Liver (tissue), 9 donors: ENCODE data around the gene KNDC1. TPM values are rescaled to one million over a fixed set of nuclear protein-coding genes. Genes with fewer than 3 reads are reported as not detected.
"Not testable (repeated sequence)": the region's sequence is repeated elsewhere in the genome, so short reads cannot be mapped to it uniquely, and the experiment has no call there.

Source experiments
- DNase-seq: peaks from one replicate; pipeline ENCODE4 v3.0.0-alpha.2; 2017; ENCODE audit warnings: low spot score
- H3K27ac ChIP-seq, 2 donors: one replicate each; pipeline ENCODE4 v1.7.0; 2013; ENCODE audit warnings: inconsistent platforms in 2 of 2, low read length in 2 of 2, control low read depth in 1 of 2, low read depth in 1 of 2, mild to moderate bottlenecking in 1 of 2
- H3K27me3 ChIP-seq, 4 donors: one replicate each; pipeline versions ENCODE4 v1.6.1 to v1.7.0; 2013; ENCODE audit warnings: low read length in 3 of 4, inconsistent platforms in 1 of 4, mild to moderate bottlenecking in 1 of 4, moderate library complexity in 1 of 4; ENCODE audit not compliant: control insufficient read depth in 4 of 4, insufficient read depth in 4 of 4
- H3K36me3 ChIP-seq, 4 donors: one replicate each; pipeline versions ENCODE4 v1.6.1 to v1.7.0; 2013; ENCODE audit warnings: low read length in 3 of 4, mild to moderate bottlenecking in 3 of 4, low read depth in 1 of 4, moderate library complexity in 1 of 4; ENCODE audit not compliant: control insufficient read depth in 4 of 4, insufficient read depth in 3 of 4
- H3K4me1 ChIP-seq, 4 donors: one replicate each; pipeline versions ENCODE4 v1.6.1 to v1.7.0; 2013; ENCODE audit warnings: low read length in 3 of 4, mild to moderate bottlenecking in 3 of 4, moderate library complexity in 1 of 4; ENCODE audit not compliant: control insufficient read depth in 4 of 4, insufficient read depth in 4 of 4
- H3K4me3 ChIP-seq, 3 donors: one replicate each; pipeline versions ENCODE4 v1.6.1 to v1.7.0; 2013; ENCODE audit warnings: low read length in 3 of 3, control low read depth in 1 of 3, low read depth in 1 of 3, mild to moderate bottlenecking in 1 of 3
- H3K9ac ChIP-seq, 2 donors: one replicate each; pipeline ENCODE4 v1.7.0; 2013; ENCODE audit warnings: low read length in 2 of 2, mild to moderate bottlenecking in 2 of 2, moderate library complexity in 2 of 2, control low read depth in 1 of 2, low read depth in 1 of 2
- H3K9me3 ChIP-seq, 4 donors: one replicate each; pipeline versions ENCODE4 v1.6.1 to v1.7.0; 2013; ENCODE audit warnings: low read length in 3 of 4; ENCODE audit not compliant: control insufficient read depth in 4 of 4
- EGR1 ChIP-seq, 2 donors: IDR thresholded peaks; 2 replicates each; pipeline ENCODE4 v1.6.1; 2016 to 2018; ENCODE audit warnings: antibody characterized with exemption in 2 of 2, low read depth in 2 of 2
- FOXA1 ChIP-seq: IDR thresholded peaks from 2 replicates; pipeline ENCODE4 v1.6.1; 2016; ENCODE audit warnings: antibody characterized with exemption
- FOXA2 ChIP-seq: IDR thresholded peaks from 2 replicates; pipeline ENCODE4 v1.6.1; 2016; ENCODE audit warnings: antibody characterized with exemption
- GABPA ChIP-seq, 2 donors: IDR thresholded peaks in 1 of 2; conservative IDR thresholded peaks in 1 of 2; 2 replicates each; pipeline ENCODE4 v1.6.1; 2016; ENCODE audit warnings: antibody characterized with exemption in 2 of 2, mild to moderate bottlenecking in 1 of 2, moderate library complexity in 1 of 2
- HNF4A ChIP-seq, 2 donors: conservative IDR thresholded peaks; 2 replicates each; pipeline ENCODE4 v1.6.1; 2016; ENCODE audit warnings: antibody characterized with exemption in 2 of 2, mild to moderate bottlenecking in 2 of 2
- HNF4G ChIP-seq: IDR thresholded peaks from 2 replicates; pipeline ENCODE4 v1.6.1; 2016; ENCODE audit warnings: antibody characterized with exemption
- JUND ChIP-seq, 2 donors: IDR thresholded peaks; 2 replicates each; pipeline ENCODE4 v1.6.1; 2016; ENCODE audit warnings: antibody characterized with exemption in 2 of 2
- NR2F2 ChIP-seq: IDR thresholded peaks from 2 replicates; pipeline ENCODE4 v1.6.1; 2016; ENCODE audit warnings: antibody characterized with exemption
- RAD21 ChIP-seq, 2 donors: IDR thresholded peaks; 2 replicates each; pipeline ENCODE4 v1.6.1; 2016; ENCODE audit warnings: antibody characterized with exemption in 2 of 2, mild to moderate bottlenecking in 2 of 2
- RXRA ChIP-seq, 2 donors: IDR thresholded peaks; 2 replicates each; pipeline ENCODE4 v1.6.1; 2017 to 2018; ENCODE audit warnings: antibody characterized with exemption in 2 of 2, mild to moderate bottlenecking in 1 of 2
- SP1 ChIP-seq: IDR thresholded peaks from 2 replicates; pipeline ENCODE4 v1.6.1; 2018; ENCODE audit warnings: antibody characterized with exemption, mild to moderate bottlenecking
- TAF1 ChIP-seq: conservative IDR thresholded peaks from 2 replicates; pipeline ENCODE4 v1.6.1; 2016; ENCODE audit warnings: antibody characterized with exemption, mild to moderate bottlenecking
- YY1 ChIP-seq: IDR thresholded peaks from 2 replicates; pipeline ENCODE4 v1.6.1; 2016; ENCODE audit warnings: antibody characterized with exemption, mild to moderate bottlenecking
- WGBS: extraction: QIAGEN DNeasy Blood & Tissue Kit; methylation state at CpG from one replicate; pipeline ENCODE4 v1.1.7; 2013; 5-methylcytosine and 5-hydroxymethylcytosine counted together
- polyA plus RNA-seq, 2 donors: library from polyadenylated mRNA; stranded (reverse) in 1 of 2; unstranded in 1 of 2; fragments of 200-250 nt in 1 of 2; fragments of >200 nt in 1 of 2; fragmentation: Nextera tagmentation in 1 of 2; extraction: Ambion mirVana in 1 of 2; gene quantifications; one replicate each; pipeline versions ENCODE4 v1.2.1 to v1.2.3, GENCODE V29; 2013 to 2015
- total RNA-seq, 2 donors: library from RNA; depleted of rRNA; stranded (reverse); fragments of >200 nt; gene quantifications; one replicate each; pipeline ENCODE4 v1.2.3, GENCODE V29; 2014
- TF ChIP-seq, protein P1 (sequence below): IDR thresholded peaks from 2 replicates; pipeline ENCODE4 v1.6.1; 2016; ENCODE audit warnings: antibody characterized with exemption, mild to moderate bottlenecking
- TF ChIP-seq, protein P2 (sequence below): fragments of 150-350 bp; IDR thresholded peaks from 2 replicates; pipeline ENCODE4 v1.5.1; 2017; ENCODE audit warnings: improper control_type of control experiment, low read depth, low read length; ENCODE audit not compliant: missing input control
- TF ChIP-seq, protein P3 (sequence below): IDR thresholded peaks from 2 replicates; pipeline ENCODE4 v1.6.1; 2016; ENCODE audit warnings: antibody characterized with exemption
- TF ChIP-seq, protein P4 (sequence below): IDR thresholded peaks from 2 replicates; pipeline ENCODE4 v1.6.1; 2016; ENCODE audit warnings: antibody characterized with exemption
- TF ChIP-seq, protein P5 (sequence below): IDR thresholded peaks from 2 replicates; pipeline ENCODE4 v1.6.1; 2016; ENCODE audit warnings: antibody characterized with exemption
- donor health status: healthy.
- donor health status: healthy.
- donor health status: healthy.
- donor health status: healthy.
- donor health status: healthy.

KNDC1 gene
- total and polyA plus RNA-seq, 4 donors = 0.53 to 12.9 (median 4.3) TPM

DNA sequence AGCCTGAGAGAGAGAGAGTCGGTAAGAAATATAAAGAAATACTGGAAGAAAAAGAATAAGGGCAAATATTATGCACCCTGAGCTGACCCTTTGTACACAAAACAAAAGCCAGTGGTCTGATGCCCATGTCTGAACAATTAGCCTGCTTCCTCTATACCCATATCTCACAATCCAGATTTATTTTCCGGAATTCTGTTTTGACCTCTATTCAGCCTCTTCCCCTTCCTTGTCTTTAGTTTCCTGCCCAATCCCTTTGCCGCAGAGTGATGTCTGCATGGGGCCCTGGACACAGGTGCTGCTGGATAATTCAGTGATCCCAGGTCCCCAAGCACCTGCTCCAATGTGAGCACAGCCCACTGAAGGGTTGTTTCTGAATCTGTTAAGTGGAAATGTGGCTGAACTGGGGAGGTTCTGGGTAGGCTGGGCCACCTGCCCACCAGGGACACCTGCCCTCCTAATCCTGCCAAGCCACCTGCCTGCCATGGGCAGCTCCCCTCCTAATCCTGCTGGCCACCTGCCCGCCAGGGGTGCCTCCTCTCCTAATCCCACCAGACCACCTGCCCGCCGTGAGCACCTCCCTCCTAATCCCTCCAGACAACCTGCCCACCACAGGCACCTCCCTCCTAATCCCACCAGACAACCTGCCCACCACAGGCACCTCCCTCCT, 49.3 kb upstream of the KNDC1 start:
- TF ChIP-seq FOXA2 (no peak), NR2F2 (peak; percentile 98)
- no peaks in the 10 kb centered on the region for H3K4me1 ChIP-seq
- no peak for DNase-seq
- no peaks in the 10 kb centered on the region for H3K36me3 ChIP-seq
- 69% methylated on average over 6 of the region's 6 CpGs for WGBS
- H3K27me3 ChIP-seq = no peaks in the 10 kb centered on the region
- H3K9me3 ChIP-seq = peaks cover 0 to 12% (median 6%) of the 10 kb centered on the region in 4 donors
- H3K4me3 ChIP-seq = no peak overlapping the region
- no peak overlapping the region for H3K9ac ChIP-seq
- H3K27ac ChIP-seq = no peak overlapping the region

DNA sequence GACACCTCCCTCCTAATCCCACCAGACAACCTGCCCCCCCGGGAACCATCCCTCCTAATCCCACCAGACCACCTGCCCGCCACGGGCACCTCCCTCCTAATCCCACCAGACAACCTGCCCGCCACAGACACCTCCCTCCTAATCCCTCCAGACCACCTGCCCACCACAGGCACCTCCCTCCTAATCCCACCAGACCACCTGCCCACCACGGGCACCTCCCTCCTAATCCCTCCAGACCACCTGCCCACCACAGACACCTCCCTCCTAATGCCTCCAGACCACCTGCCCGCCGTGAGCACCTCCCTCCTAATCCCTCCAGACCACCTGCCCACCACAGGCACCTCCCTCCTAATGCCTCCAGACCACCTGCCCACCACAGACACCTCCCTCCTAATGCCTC, 48.4 kb upstream of the KNDC1 start:
- DNase-seq, H3K36me3 ChIP-seq, H3K9ac ChIP-seq, H3K4me3 ChIP-seq, H3K27ac ChIP-seq, H3K4me1 ChIP-seq, H3K27me3 ChIP-seq: not testable (repeated sequence)
- WGBS = 18% methylated on average over 4 of the region's 7 CpGs
- H3K9me3 ChIP-seq = peaks cover 0 to 10% (median 5%) of the 10 kb centered on the region in 4 donors

DNA sequence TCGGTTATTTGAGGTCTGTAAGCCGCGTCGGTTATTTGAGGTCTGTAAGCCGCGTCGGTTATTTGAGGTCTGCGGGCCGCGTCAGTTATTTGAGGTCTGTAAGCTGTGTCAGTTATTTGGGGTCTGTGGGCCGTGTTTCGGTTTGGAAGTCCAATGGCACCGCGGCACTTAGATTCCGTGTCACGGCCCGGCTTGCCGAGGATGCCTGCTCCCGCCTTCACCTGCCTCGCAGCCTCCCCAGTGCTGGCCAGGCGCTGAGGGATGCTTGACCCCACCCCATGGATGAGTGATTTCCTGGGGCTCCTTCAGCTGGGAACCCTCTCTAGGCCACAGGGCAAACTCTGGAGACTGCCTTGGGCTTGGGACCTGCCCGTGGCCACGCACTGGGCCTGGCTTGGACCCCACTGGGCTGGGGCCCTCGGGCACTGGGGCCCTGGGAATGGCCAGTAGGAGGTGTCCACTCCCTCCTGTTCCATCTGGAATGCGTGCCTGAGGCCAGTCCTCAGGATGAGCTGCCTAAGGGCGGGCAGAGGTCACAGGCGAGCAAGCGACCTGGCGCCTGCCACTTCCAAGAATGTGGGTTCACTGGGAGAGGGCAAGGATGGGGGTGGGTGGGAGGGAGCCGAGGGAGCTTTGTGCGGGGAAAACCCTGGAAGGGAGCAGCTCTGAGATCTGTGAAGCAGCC, 46.7 kb upstream of the KNDC1 start:
- Histone ChIP-seq H3K4me3 (no peak overlapping the region), H3K9me3 (peaks cover 0 to 3% (median 1%) of the 10 kb centered on the region in 4 donors), H3K36me3 (no peaks in the 10 kb centered on the region), H3K27me3 (no peaks in the 10 kb centered on the region), H3K27ac (no peak overlapping the region), H3K9ac (no peak overlapping the region), H3K4me1 (no peaks in the 10 kb centered on the region)
- TF ChIP-seq SP1 (no peak), GABPA (IDR thresholded peaks at IDR 0.05 in 1 of 2, conservative IDR thresholded peaks at IDR 0.05 in 1 of 2) (no peak), JUND (IDR thresholded peaks at IDR 0.05) (no peak), EGR1 (IDR thresholded peaks at IDR 0.05; ENCODE audit: low read depth in 2 of 2) (no peak), HNF4G (no peak), NR2F2 (no peak), RXRA (IDR thresholded peaks at IDR 0.05) (no peak), TAF1 (no peak), HNF4A (conservative IDR thresholded peaks at IDR 0.05) (no peak), RAD21 (IDR thresholded peaks at IDR 0.05) (no peak), FOXA2 (no peak), YY1 (no peak), FOXA1 (no peak)
- TF ChIP-seq, protein P1, sequence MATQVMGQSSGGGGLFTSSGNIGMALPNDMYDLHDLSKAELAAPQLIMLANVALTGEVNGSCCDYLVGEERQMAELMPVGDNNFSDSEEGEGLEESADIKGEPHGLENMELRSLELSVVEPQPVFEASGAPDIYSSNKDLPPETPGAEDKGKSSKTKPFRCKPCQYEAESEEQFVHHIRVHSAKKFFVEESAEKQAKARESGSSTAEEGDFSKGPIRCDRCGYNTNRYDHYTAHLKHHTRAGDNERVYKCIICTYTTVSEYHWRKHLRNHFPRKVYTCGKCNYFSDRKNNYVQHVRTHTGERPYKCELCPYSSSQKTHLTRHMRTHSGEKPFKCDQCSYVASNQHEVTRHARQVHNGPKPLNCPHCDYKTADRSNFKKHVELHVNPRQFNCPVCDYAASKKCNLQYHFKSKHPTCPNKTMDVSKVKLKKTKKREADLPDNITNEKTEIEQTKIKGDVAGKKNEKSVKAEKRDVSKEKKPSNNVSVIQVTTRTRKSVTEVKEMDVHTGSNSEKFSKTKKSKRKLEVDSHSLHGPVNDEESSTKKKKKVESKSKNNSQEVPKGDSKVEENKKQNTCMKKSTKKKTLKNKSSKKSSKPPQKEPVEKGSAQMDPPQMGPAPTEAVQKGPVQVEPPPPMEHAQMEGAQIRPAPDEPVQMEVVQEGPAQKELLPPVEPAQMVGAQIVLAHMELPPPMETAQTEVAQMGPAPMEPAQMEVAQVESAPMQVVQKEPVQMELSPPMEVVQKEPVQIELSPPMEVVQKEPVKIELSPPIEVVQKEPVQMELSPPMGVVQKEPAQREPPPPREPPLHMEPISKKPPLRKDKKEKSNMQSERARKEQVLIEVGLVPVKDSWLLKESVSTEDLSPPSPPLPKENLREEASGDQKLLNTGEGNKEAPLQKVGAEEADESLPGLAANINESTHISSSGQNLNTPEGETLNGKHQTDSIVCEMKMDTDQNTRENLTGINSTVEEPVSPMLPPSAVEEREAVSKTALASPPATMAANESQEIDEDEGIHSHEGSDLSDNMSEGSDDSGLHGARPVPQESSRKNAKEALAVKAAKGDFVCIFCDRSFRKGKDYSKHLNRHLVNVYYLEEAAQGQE = no peak
- TF ChIP-seq, protein P2, sequence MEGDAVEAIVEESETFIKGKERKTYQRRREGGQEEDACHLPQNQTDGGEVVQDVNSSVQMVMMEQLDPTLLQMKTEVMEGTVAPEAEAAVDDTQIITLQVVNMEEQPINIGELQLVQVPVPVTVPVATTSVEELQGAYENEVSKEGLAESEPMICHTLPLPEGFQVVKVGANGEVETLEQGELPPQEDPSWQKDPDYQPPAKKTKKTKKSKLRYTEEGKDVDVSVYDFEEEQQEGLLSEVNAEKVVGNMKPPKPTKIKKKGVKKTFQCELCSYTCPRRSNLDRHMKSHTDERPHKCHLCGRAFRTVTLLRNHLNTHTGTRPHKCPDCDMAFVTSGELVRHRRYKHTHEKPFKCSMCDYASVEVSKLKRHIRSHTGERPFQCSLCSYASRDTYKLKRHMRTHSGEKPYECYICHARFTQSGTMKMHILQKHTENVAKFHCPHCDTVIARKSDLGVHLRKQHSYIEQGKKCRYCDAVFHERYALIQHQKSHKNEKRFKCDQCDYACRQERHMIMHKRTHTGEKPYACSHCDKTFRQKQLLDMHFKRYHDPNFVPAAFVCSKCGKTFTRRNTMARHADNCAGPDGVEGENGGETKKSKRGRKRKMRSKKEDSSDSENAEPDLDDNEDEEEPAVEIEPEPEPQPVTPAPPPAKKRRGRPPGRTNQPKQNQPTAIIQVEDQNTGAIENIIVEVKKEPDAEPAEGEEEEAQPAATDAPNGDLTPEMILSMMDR = no peak
- TF ChIP-seq, protein P3, sequence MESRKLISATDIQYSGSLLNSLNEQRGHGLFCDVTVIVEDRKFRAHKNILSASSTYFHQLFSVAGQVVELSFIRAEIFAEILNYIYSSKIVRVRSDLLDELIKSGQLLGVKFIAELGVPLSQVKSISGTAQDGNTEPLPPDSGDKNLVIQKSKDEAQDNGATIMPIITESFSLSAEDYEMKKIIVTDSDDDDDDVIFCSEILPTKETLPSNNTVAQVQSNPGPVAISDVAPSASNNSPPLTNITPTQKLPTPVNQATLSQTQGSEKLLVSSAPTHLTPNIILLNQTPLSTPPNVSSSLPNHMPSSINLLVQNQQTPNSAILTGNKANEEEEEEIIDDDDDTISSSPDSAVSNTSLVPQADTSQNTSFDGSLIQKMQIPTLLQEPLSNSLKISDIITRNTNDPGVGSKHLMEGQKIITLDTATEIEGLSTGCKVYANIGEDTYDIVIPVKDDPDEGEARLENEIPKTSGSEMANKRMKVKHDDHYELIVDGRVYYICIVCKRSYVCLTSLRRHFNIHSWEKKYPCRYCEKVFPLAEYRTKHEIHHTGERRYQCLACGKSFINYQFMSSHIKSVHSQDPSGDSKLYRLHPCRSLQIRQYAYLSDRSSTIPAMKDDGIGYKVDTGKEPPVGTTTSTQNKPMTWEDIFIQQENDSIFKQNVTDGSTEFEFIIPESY = no peak
- TF ChIP-seq, protein P4, sequence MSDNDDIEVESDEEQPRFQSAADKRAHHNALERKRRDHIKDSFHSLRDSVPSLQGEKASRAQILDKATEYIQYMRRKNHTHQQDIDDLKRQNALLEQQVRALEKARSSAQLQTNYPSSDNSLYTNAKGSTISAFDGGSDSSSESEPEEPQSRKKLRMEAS = no peak
- TF ChIP-seq, protein P5, sequence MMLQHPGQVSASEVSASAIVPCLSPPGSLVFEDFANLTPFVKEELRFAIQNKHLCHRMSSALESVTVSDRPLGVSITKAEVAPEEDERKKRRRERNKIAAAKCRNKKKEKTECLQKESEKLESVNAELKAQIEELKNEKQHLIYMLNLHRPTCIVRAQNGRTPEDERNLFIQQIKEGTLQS = no peak
- no peak for DNase-seq
- WGBS = 95% methylated on average over 31 of the region's 31 CpGs
